CD1c-positive myeloid dendritic cell (primary cell): Measurements from ENCODE around the gene GTSE1.

Experiments
- DNase-seq: peaks from one replicate; pipeline ENCODE4 v3.0.0-alpha.2; 2016; ENCODE audit errors: extremely low spot score

The GTSE1 gene

GRCh38 chr22:46275455-46276122 lies 21.1 kb upstream of the GTSE1 start:
- DNase-seq: no peak

GRCh38 chr22:46276563-46276962 lies 20.1 kb upstream of the GTSE1 start:
- DNase-seq: no peak

- no peak for DNase-seq
These were observed 17.7 kb upstream of the GTSE1 start for GRCh38 chr22:46278656-46279645.

GRCh38 chr22:46280063-46280817 lies 16.4 kb upstream of the GTSE1 start:
- DNase-seq: no peak

GRCh38 chr22:46280999-46281623 lies 15.6 kb upstream of the GTSE1 start:
- DNase-seq: no peak

- no peak for DNase-seq
These were observed 14.6 kb upstream of the GTSE1 start for GRCh38 chr22:46281866-46282678.

GRCh38 chr22:46286006-46286405 lies 10.7 kb upstream of the GTSE1 start:
- DNase-seq: no peak

GRCh38 chr22:46286941-46287872 lies 9.5 kb upstream of the GTSE1 start:
- DNase-seq: no peak

- peak; percentile 4 for DNase-seq
These were observed 8.6 kb upstream of the GTSE1 start for GRCh38 chr22:46287873-46288751.

GRCh38 chr22:46288846-46289243 lies 7.8 kb upstream of the GTSE1 start:
- DNase-seq: no peak

GRCh38 chr22:46289244-46289891 lies 7.3 kb upstream of the GTSE1 start:
- no peak for DNase-seq

- no peak for DNase-seq
These were observed 6.4 kb upstream of the GTSE1 start for GRCh38 chr22:46290121-46290842.

- no peak for DNase-seq
These were observed 5.6 kb upstream of the GTSE1 start for GRCh38 chr22:46290843-46291785.

GRCh38 chr22:46292173-46292572 lies 4.5 kb upstream of the GTSE1 start:
- DNase-seq: no peak

GRCh38 chr22:46292732-46293131 lies 3.9 kb upstream of the GTSE1 start:
- DNase-seq: peak; percentile 36

- peak; percentile 71 for DNase-seq
These were observed 3.0 kb upstream of the GTSE1 start for GRCh38 chr22:46293577-46294260.
